Ascending aorta (tissue), 2 donors: ENCODE measurements around the gene PTTG1. TPM values are rescaled to one million over a fixed set of nuclear protein-coding genes. Genes with fewer than 3 reads are reported as not detected.

Experiments
- DNase-seq, 2 donors: peaks; one replicate each; pipeline ENCODE4 v3.0.0-alpha.2; 2019; ENCODE audit warnings: low spot score in 2 of 2
- H3K27ac ChIP-seq, 2 donors: fragments of 200-600 bp; sonication (generic); one replicate each; pipeline ENCODE4 v1.5.1; 2016 to 2017; ENCODE audit warnings: mild to moderate bottlenecking in 1 of 2
- H3K27me3 ChIP-seq: fragments of 200-600 bp; sonication (generic); one replicate; pipeline ENCODE4 v1.5.1; 2017
- H3K36me3 ChIP-seq, 2 donors: fragments of 200-600 bp; sonication (generic); one replicate each; pipeline ENCODE4 v1.5.1; 2016
- H3K4me1 ChIP-seq, 2 donors: fragments of 200-600 bp; sonication (generic); one replicate each; pipeline ENCODE4 v1.5.1; 2016 to 2017; ENCODE audit warnings: mild to moderate bottlenecking in 1 of 2
- H3K4me3 ChIP-seq, 2 donors: fragments of 200-600 bp; sonication (generic); one replicate each; pipeline ENCODE4 v1.5.1; 2016 to 2017; ENCODE audit warnings: mild to moderate bottlenecking in 1 of 2
- H3K9me3 ChIP-seq, 2 donors: fragments of 200-600 bp; sonication (generic); one replicate each; pipeline ENCODE4 v1.5.1; 2016
- intact Hi-C: fragments of 100-400 bp; cut with DNase I; formaldehyde crosslinking; loops from one replicate; pipeline ENCODE4 v1.15.1; 2023
- total RNA-seq: library from RNA; depleted of rRNA; stranded (reverse); fragments of >200 nt; gene quantifications from one replicate; pipeline ENCODE4 v1.1.0, GENCODE V29; 2016
- TF ChIP-seq, protein P1 (sequence below), 3 experiments: fragments of 200-600 bp in 2 of 3; fragments of 450-650 bp in 1 of 3; sonication (generic) in 2 of 3; IDR thresholded peaks; one replicate each; pipeline ENCODE4 v1.5.1; 2016 to 2019; ENCODE audit warnings: antibody characterized with exemption in 3 of 3, mild to moderate bottlenecking in 1 of 3, moderate library complexity in 1 of 3

PTTG1 gene
- total RNA-seq, 1 donor from 2014 or later: 8.6 TPM

DNA sequence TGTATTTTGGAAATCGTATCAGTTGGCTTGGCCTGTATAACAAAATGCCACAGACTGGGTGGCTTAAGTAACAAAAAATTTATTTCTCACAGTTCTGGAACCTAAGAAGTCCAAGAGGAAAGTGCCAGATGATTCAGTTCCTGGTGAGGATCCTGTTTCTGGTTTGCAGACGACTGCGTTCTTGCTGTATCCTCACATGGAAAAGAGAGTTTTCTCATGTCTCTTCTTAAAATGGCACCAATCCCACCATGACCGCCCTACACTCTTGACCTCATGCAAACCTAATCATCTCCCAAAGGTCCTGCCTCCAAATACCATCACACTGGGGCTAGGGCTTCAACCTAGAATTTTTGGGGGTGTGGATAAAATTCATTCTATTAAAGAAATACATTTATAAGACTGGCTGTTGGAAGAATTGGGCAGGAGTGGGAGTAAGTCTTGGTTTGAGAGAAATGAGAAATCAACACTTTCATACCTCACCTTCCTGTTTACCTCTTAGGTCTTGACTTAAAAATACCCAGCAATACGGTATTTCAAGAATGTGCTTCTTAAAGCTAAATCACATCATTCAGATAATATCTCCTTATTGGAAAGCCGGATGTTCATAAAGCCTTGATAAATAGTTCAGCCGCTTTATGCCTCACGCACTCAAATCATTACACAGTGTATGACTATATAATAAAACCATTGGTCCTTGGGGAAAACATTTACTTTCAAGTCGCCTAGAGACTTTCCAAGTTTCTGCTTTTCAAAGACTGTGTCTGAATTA lies 28.7 kb downstream of the PTTG1 start:
- Histone ChIP-seq H3K9me3 (no peaks in the 10 kb centered on the region), H3K4me3 (no peak overlapping the region), H3K27ac (no peak overlapping the region), H3K4me1 (no peaks in the 10 kb centered on the region), H3K27me3 (no peaks in the 10 kb centered on the region), H3K36me3 (no peaks in the 10 kb centered on the region)
- TF ChIP-seq, protein P1, sequence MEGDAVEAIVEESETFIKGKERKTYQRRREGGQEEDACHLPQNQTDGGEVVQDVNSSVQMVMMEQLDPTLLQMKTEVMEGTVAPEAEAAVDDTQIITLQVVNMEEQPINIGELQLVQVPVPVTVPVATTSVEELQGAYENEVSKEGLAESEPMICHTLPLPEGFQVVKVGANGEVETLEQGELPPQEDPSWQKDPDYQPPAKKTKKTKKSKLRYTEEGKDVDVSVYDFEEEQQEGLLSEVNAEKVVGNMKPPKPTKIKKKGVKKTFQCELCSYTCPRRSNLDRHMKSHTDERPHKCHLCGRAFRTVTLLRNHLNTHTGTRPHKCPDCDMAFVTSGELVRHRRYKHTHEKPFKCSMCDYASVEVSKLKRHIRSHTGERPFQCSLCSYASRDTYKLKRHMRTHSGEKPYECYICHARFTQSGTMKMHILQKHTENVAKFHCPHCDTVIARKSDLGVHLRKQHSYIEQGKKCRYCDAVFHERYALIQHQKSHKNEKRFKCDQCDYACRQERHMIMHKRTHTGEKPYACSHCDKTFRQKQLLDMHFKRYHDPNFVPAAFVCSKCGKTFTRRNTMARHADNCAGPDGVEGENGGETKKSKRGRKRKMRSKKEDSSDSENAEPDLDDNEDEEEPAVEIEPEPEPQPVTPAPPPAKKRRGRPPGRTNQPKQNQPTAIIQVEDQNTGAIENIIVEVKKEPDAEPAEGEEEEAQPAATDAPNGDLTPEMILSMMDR (IDR thresholded peaks at IDR 0.05): no peak
- no peak for DNase-seq
- intact Hi-C loops: no loop called here

DNA sequence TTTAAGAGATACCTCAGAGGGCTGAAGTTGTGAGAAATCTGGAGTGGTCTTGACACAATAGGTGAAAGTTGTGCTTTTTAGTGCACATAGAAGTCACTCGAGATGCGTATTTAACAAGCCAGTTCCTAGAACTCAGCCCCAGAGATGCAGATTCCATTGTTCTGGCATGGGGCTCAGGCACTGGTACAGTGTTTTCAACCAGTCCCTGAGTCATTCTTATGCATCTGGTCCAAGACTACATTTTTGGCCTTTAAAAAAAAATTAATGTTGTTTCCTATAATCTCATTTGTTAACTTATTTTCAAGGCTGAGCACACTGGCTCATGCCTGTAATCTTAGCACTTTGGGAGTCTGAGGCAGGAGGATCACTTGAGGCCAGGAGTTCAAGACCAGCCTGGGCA lies 29.6 kb downstream of the PTTG1 start:
- no peaks in the 10 kb centered on the region for H3K27me3 ChIP-seq
- DNase-seq: no peak

DNA sequence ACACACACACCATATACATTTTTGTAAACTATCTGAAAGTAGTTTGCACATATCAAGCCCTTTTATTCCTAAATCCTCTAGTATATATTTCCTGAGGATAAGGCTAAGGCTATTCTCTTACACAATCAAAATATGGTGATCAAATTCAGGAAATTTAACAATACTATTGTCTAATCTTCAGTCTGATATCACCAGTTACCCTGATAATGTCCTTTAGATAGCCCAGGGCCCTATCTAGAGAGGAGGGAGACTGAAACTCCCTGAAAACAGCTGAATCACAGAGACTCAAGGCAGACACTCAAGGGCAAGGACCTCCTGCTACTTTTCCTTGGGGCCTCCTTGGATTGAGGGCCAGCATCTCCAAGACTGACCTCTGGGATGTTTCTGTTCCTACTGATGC lies 30.4 kb downstream of the PTTG1 start:
- no peak for DNase-seq
- no peaks in the 10 kb centered on the region for H3K27me3 ChIP-seq
- H3K27ac ChIP-seq: no peak overlapping the region
- no peaks in the 10 kb centered on the region for H3K4me1 ChIP-seq
- intact Hi-C loops: no loop called here
- TF ChIP-seq, protein P1 (IDR thresholded peaks at IDR 0.05): no peak
- H3K36me3 ChIP-seq: no peaks in the 10 kb centered on the region
- H3K9me3 ChIP-seq: no peaks in the 10 kb centered on the region
- no peak overlapping the region for H3K4me3 ChIP-seq

More for the DNA sequence above, 29.6 kb downstream of the PTTG1 start:
- Histone ChIP-seq H3K27ac (no peak overlapping the region), H3K4me3 (no peak overlapping the region), H3K9me3 (no peaks in the 10 kb centered on the region), H3K4me1 (no peaks in the 10 kb centered on the region), H3K36me3 (no peaks in the 10 kb centered on the region)
- TF ChIP-seq, protein P1 (IDR thresholded peaks at IDR 0.05): no peak
- intact Hi-C loops: no loop called here

DNA sequence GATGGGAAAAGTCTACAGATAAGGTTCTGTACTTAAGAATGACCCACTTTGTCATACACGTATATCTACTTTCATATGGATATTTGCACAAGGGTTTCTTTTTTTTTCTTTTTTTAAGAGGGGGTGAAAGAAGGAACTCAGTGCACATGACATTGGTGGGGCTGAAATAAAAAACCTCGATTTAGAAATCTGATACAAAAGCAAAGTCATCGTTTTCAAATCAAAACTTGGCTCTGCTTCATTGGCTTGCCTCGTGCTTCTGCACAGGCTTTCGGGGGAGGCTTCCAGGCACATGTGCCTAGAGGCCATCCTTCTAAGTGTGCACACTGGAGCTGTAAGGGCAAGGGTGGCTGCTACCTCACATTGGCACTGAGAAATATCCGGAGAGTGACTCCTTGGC lies 31.1 kb downstream of the PTTG1 start:
- intact Hi-C loops: no loop called here
- TF ChIP-seq, protein P1 (IDR thresholded peaks at IDR 0.05): no peak

DNA sequence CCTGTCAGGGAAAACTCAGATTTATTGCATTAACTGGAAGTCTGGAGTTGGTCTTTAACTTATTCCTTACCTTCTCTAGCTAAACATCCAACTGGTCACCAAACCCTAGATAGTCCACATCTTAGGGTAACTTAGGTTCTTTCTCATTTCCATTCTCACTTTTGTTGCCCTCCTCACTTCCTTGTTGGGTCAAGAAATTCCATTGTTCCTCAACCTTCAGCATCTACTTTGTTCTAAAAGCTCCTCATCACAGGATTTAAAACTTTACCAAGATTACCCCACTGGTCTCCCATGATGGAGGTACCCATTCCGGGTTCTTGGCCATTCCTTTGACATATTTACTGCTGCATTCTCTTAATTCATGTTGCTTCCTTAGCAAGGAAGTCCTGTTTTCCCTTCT lies 32.1 kb downstream of the PTTG1 start:
- DNase-seq: no peak
- Histone ChIP-seq H3K27me3 (no peaks in the 10 kb centered on the region), H3K9me3 (no peaks in the 10 kb centered on the region), H3K36me3 (no peaks in the 10 kb centered on the region), H3K4me3 (no peak overlapping the region), H3K27ac (no peak overlapping the region), H3K4me1 (no peaks in the 10 kb centered on the region)
- intact Hi-C loops: no loop called here
- TF ChIP-seq, protein P1 (IDR thresholded peaks at IDR 0.05): no peak

More for the DNA sequence above, 31.1 kb downstream of the PTTG1 start:
- no peaks in the 10 kb centered on the region for H3K4me1 ChIP-seq
- DNase-seq: no peak
- H3K4me3 ChIP-seq: no peak overlapping the region
- H3K27me3 ChIP-seq: no peaks in the 10 kb centered on the region
- no peak overlapping the region for H3K27ac ChIP-seq
- no peaks in the 10 kb centered on the region for H3K36me3 ChIP-seq
- no peaks in the 10 kb centered on the region for H3K9me3 ChIP-seq
